Measurements from ENCODE around the gene RBM34.

DNA sequence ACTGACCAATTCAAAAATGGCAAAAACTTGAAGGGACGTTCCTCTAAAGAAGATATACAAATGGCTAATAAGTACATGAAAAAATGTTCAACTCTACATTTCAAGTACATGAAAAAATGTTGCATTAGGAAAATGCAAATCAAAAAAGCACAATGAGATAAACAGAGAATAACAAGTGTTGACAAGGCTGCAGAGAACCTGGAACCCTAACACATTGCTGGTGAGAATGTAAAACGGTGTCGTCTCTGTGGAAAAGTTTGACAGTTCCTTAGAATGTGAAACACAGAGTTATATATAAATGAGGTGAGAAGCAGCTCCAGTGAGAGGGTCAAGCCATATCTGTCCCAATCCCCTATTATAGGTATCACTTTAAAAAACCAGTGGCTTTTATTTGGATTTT lies 44.6 kb upstream of the RBM34 start:
- TF ChIP-seq, protein P1, sequence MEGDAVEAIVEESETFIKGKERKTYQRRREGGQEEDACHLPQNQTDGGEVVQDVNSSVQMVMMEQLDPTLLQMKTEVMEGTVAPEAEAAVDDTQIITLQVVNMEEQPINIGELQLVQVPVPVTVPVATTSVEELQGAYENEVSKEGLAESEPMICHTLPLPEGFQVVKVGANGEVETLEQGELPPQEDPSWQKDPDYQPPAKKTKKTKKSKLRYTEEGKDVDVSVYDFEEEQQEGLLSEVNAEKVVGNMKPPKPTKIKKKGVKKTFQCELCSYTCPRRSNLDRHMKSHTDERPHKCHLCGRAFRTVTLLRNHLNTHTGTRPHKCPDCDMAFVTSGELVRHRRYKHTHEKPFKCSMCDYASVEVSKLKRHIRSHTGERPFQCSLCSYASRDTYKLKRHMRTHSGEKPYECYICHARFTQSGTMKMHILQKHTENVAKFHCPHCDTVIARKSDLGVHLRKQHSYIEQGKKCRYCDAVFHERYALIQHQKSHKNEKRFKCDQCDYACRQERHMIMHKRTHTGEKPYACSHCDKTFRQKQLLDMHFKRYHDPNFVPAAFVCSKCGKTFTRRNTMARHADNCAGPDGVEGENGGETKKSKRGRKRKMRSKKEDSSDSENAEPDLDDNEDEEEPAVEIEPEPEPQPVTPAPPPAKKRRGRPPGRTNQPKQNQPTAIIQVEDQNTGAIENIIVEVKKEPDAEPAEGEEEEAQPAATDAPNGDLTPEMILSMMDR (IDR thresholded peaks at IDR 0.05; ENCODE audit: low read depth, low read length, poor library complexity, severe bottlenecking), result no peak
- no peak for TF ChIP-seq EZH2phosphoT487 (IDR thresholded peaks at IDR 0.05; ENCODE audit: borderline replicate concordance, low read length)

Data from DOHH2 (cell line).